GM13976 (cell line): ENCODE results near the gene GJD3.
A peak's percentile ranks its signal among the peaks of the same experiment; 100 is the strongest.
"Not testable (repeated sequence)": the region's sequence is repeated elsewhere in the genome, so short reads cannot be mapped to it uniquely, and the experiment has no call there.

Source experiments
- DNase-seq: peaks from one replicate; pipeline ENCODE4 v3.0.0; 2012; ENCODE audit warnings: low spot score
- CTCF ChIP-seq: IDR thresholded peaks from 2 replicates; pipeline ENCODE4 v1.5.1; 2012; ENCODE audit warnings: borderline replicate concordance, mild to moderate bottlenecking; ENCODE audit not compliant: insufficient read depth; ENCODE audit errors: extremely low read depth, missing control alignments, control extremely low read depth
- in situ Hi-C: fragments of 300-500 bp; cut with MboI; formaldehyde crosslinking; loops from one replicate; pipeline ENCODE4 v1.12.0; 2022; ENCODE audit warnings: low sequenced_read_pairs, mixed read lengths, inconsistent platforms; ENCODE audit not compliant: unreplicated experiment

GJD3 gene

GRCh38 chr17:40402668-40403067 is 38.1 kb upstream of the GJD3 start:
- no peak for DNase-seq
- TF ChIP-seq CTCF: no peak
- in situ Hi-C loops: no loop called here

- peak; percentile 15 for TF ChIP-seq CTCF
- in situ Hi-C loops: no loop called here
- DNase-seq: no peak
Observed at GRCh38 chr17:40399185-40399584, 34.6 kb upstream of the GJD3 start.

GRCh38 chr17:40386555-40386954 is 22.0 kb upstream of the GJD3 start:
- DNase-seq, in situ Hi-C loops: not testable (repeated sequence)

GRCh38 chr17:40382251-40382650 is 17.7 kb upstream of the GJD3 start:
- TF ChIP-seq CTCF: no peak
- in situ Hi-C loops: no loop called here
- no peak for DNase-seq

- in situ Hi-C loops: no loop called here
- TF ChIP-seq CTCF: no peak
- no peak for DNase-seq
Observed at GRCh38 chr17:40378966-40379365, 14.4 kb upstream of the GJD3 start.

GRCh38 chr17:40377832-40378231 is 13.3 kb upstream of the GJD3 start:
- no peak for TF ChIP-seq CTCF
- no peak for DNase-seq
- in situ Hi-C loops: no loop called here

- DNase-seq, in situ Hi-C loops: not testable (repeated sequence)
Observed at GRCh38 chr17:40376541-40376940, 12.0 kb upstream of the GJD3 start.

GRCh38 chr17:40375786-40376185 is 11.2 kb upstream of the GJD3 start:
- DNase-seq, in situ Hi-C loops: not testable (repeated sequence)
